Measurements from ENCODE around the gene KIF5B.
"Not testable (repeated sequence)": the region's sequence is repeated elsewhere in the genome, so short reads cannot be mapped to it uniquely, and the experiment has no call there.

Gene KIF5B

DNA sequence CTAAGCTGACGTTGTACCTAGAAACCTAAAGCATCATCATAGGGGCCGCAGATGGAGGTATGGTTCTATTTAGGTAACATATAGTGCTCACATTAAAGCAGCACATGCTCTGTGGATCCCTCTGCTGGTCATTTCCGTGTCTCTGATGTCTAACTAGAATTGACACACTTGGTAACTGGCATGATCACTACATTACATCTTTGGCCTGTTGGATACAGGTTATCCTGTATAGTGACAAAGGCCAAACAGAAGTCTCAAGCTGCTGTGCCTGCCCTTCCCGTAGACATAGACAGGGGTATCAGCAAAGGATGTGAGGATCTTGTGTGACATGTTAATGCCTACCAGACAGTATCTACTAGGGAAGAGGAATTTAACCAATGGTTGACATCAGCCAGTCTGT is 51.2 kb downstream of the KIF5B start:
- DNase-seq = no peak

DNA sequence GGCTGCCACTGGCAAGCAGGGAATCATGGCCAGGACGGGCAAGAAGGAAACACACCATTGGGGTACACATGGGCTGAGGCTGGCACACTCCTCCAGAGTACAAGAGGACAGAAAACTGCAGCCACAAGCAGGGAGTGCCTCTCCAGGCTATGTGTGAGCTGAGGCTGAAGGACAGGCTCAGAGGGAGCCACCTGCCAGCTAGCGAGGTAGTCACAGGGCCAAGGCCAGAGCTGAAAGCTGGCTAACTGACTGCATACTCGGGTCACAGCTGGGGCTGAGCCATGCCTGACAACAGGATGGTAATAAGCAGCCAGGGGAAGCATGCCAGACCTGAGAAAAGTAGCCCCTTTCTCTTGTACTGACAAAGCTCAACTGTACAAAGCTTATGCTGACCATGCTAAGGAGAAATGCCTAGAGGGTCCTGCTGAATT is 52.0 kb downstream of the KIF5B start:
- no peak for DNase-seq

DNA sequence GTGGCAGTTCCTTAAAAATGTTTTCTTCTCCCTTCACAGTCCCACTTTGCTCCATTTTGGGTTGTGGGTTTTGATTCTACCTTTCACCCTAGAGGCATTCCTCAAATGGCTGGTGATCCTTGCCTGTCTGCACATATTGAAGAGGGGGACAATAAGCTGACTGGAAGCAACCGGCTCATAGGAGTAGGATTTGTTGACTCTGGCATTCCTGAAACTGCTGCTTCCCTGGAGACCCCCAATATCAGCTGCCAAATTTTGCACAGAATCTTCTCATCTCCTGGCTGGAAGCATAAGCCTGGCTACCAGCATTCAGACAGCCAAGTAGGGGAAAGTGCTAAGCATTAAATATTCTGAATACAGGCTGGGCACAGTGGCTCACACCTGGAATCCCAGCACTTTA is 53.7 kb downstream of the KIF5B start:
- no peak for DNase-seq

DNA sequence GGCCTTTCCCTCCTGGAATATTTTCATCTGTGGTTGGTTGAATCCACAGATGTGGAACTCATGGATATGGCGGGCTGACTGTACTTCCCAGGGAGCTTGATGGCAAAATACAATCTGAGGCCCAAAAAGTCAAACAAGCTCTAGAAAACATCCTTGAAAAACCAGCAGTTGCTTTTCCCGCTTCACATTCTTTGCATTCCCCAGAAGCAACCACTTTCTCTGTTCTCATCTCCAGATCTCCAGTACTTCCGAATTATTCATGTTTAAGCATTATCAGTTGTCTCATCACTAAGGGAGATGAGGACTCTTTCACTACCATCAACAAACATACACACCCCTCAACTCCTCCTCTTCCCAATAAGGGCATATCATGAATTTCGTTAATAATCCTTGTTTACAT is 55.3 kb downstream of the KIF5B start:
- no peak for DNase-seq

DNA sequence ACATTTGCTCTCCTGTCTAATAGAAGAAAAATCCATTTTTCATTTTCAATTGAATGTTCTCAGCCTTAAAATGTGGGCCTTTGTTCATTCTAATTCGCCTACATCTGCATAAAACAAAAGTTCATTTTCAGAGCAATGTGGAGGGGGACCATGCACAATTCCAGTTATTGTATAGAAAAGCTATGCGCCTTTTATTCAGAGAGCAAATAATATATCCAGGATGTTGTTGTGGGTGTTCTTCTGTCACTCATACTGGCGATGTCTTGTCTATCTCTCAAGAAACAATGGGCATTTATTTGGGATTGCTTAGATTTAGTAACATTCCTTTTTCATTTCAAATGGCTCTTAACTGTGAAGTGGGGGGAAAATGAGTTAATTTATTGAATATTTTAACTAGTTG is 56.4 kb downstream of the KIF5B start:
- no peak for DNase-seq

DNA sequence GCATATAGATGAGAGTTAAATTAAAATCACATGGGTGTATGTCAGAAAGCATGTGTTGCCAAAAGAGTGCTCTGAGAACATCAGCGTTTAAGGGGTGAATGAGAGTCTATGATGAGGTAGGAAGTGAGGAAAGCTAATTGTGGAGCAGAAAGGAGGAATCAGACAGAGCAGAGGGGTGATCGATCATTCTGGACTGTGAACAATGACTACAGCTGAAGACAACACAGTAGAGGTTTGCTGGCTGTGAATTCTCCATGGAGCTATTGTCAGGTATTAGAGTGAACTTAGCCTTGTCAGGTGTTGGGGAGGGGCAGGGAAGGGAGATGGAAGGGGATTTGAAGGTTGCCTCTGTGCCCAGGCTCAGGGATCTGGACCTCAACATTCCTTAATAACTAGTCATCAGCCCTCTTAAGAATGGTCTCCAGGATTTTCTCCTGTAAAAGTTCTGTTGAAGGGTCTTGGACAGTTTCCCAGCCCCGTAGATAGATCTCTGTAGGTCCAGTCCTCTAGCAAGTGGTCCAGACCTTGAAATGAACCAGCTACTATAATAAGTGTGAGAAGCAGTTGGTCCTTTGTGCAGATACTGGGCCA is 57.1 kb downstream of the KIF5B start:
- no peak for DNase-seq

DNA sequence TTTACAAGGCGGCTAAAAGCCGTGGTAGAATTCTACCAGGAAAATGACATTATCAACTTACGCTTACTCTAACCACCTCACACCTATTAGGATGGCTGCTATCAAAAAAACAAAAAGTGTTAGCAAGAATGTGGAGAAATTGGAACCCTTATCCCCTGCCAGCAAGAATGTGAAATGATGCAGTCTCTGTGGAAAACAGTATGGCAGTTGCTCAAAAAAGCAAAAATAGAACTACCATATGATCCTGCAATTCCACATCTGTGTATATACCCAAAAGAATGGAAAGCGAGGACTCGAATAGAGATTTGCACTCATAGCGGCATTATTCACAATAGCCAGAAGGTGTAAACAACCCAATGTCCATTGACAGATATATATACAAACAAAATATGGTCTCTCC is 61.3 kb downstream of the KIF5B start:
- DNase-seq = no peak

DNA sequence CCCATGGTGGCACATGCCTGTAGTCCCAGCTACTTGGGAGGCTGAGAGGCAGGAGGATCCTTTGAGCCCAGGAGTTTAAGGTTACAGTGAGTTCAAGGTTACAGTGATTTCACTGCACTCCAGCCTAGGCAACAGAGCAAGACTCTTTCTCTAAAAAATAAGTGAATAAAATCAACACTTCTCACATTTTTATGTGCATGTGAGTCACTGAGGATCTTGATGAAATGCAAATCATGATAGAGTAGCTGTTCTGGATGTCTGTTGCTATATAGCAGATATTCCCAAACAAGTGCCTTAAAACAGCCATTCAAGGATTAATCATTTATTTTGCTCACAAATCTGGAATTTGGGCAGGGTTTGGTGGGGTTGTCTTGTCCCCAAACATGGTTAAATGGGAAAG is 65.3 kb downstream of the KIF5B start:
- no peak for DNase-seq

DNA sequence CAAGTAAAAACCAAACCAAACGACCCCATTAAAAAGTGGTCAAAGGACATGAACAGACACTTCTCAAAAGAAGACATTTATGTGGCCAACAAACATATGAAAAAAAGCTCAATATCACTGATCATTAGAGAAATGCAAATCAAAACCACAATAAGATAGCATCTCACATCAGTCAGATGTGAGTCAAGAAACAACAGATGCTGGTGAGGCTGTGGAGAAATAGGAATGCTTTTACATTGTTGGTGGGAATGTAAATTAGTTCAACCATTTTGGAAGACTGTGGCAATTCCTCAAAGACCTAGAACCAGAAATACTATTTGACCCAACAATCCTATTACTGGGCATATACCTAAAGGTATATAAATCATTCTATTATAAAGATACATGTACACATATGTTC is 68.4 kb downstream of the KIF5B start:
- DNase-seq = not testable (repeated sequence)

DNA sequence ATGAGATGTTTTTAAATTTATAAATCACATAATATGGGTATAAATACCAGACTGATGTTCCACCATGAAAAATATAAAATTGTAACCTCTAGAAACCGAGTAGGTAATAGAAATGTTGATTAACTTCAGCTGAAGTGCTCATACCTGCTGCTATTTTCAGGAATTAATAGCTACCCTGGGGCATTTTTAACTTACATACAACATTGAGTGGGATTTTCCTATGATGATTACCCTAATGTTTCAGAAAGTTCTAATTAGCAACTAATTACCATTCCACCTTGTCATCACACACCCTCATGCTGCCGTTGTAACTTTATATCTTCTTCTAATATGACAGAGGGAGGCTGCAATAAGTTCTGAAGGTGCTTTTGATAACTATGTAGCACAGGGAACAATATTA is 74.1 kb downstream of the KIF5B start:
- DNase-seq = no peak

DNA sequence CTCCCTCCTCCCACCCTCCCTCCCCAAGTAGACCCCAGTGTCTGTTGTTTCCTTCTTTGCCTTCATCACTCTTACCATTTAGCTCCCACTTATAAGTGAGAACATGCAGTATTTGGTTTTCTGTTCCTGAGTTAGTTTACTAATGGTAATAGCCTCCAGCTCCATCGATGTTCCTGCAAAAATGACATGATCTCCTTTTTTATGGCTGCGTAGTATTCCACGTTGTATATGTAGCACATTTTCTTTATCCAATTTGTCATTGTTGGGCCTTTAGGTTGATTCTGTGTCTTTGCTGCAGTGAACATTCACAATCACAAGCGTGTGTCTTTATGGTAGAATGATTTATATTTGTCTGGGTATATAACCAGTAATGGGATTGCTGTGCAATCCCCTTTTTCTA is 75.8 kb downstream of the KIF5B start:
- DNase-seq = no peak

DNA sequence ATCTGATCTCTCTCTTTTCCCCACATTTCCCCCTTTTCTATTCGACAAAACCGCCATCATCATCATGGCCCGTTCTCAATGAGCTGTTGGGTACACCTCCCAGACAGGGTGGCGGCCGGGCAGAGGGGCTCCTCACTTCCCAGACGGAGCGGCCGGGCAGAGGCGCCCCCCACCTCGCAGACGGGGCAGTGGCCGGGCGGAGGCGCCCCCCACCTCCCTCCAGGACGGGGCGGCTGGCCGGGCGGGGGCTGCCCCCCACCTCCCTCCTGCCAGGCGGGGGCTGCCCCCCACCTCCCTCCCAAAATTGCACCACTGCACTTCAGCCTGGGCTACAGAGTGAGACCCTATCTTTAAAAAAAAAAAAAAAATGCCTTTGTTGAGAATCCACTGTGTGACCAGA is 77.2 kb downstream of the KIF5B start:
- not testable (repeated sequence) for DNase-seq

DNA sequence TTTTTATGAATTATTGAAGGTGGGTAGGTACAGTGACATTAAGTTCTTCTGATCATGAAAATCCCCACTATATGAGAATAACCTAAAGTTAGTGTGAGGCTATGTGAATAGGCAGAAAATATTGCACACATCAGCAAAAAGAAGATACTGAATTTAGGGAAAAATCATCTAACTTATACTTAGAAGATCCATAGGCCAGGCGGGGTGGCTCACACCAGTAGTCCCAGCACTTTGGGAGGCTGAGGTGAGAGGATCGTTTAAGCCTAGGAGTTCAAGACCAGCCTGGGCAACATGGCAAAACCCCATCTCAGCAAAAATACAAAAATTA is 78.1 kb downstream of the KIF5B start:
- no peak for DNase-seq

DNA sequence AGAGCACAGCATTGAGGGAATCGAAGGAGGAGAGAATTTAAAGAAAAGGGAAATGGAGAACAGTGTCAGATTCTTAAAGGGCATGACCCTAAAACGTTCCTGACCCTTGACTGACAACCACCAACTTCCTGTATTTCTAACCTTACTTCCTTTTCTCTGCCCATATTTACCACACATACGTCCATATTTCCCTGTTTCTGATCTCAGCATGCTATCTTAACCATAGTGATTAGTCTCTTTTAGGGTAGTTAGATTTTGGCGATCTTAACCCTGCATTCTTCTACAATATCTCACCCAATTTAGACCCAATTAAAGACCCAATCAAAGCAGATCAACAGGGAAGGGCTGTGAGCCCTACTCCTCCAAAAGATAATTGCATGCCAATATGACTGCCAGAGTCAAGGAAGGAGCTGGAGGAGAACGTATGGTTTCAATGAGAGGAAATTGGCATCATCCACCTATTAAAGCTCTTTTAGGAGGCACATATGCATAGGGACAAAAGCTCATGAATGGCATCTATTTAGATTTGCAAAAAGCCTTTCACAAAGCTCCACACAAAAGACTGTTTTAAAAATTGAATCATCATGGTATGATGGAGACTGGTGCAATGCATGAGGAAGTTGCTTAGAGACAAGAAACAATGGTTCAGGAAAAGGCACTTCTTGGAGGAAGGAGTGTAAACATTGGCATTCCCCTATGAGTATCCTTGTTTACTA is 78.6 kb downstream of the KIF5B start:
- no peak for DNase-seq

DNA sequence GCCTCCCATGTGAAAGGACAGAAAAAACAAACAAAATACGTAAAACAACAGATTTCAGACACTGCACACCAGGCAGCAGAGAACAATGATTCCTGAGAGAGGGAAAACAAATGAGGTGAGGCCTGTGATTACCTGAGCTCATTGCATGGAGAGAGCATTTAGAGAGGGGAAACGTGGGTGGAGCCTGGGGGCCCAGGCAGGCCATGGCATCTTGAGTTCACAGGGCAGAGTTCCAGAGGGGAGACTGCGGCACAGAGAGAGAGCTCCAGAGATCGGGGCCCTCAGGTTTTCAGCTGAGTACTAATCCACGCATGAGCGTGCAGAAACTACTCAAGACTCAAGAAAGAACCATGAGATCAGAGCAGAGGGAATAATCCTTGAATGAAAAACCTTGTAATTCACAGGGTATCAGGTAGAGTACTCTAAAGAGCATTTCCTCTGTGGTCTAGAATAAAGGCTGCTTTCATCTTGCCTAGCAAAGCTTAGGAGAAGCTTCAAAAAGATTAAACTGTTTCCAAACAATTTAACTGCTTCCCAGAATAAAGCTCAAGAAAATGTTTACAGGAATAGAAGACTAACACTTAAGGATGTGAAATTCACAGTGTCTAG is 81.0 kb downstream of the KIF5B start:
- no peak for DNase-seq

DNA sequence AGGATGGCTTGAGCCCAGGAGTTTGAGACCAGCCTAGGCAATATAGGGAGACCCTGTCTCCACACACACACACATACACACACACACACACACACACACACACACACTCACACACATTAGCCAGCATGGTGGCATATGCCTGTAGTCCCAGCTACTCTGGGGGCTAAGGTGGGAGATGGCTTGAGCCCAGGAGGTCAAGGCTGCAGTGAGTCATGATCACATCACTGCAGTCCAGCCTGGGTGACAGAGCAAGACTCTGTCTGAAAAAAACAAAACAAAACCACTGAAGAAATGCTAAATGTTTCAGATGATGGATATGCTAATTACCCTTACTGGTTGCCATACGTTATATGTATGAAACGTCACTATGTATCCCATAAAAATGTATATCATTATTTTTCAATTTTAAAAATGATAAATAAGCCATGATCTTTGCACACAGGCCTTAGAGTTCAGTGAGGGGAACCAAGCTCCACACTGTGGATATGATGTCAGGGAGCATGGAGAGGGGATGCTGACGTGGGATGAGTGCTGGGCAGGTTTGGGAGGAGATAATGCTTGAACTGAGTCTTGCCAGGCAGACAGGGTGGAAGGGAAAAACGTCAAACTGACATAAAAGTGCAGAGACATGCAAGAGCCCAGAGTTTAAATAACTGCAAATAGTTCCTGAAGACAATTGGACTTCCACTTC is 81.6 kb downstream of the KIF5B start:
- no peak for DNase-seq

DNA sequence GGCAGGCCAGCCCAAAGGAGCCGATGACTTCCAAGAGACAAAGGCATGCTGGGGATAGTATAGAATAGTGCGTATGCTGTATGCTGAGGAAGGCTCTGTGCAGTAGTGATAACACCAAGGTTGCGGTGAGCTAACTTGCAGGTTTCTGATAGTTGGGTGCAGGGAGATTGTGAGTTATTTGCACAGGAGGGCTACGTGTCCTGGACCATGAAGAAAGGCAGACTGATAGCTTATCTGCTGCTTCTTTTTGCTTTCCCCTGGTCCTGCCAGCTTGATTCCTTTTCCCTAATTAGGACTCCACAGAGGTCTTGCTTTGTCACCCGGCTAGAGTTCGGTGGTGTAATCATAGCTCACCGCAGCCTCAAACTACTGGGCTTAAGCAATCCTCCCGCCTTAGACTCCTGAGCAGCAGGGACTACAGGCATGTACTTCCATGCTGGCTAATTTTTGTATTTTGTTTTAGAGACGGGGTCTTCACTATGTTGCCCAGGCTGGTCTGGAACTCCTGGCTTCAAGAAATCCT is 83.6 kb downstream of the KIF5B start:
- DNase-seq = no peak

DNA sequence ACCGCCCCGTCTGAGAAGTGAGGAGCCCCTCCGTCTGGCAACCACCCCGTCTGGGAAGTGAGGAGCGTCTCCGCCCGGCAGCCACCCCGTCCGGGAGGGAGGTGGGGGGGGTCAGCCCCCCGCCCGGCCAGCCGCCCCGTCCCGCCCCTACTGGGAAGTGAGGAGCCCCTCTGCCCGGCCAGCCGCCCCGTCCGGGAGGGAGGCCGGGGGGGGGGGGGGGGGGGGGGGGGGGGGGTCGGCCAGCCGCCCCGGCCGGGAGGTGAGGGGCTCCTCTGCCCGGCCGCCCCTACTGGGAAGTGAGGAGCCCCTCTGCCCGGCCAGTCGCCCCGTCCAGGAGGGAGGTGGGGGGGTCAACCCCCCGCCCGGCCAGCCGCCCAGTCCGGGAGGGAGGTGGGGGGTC is 86.4 kb downstream of the KIF5B start:
- not testable (repeated sequence) for DNase-seq

DNA sequence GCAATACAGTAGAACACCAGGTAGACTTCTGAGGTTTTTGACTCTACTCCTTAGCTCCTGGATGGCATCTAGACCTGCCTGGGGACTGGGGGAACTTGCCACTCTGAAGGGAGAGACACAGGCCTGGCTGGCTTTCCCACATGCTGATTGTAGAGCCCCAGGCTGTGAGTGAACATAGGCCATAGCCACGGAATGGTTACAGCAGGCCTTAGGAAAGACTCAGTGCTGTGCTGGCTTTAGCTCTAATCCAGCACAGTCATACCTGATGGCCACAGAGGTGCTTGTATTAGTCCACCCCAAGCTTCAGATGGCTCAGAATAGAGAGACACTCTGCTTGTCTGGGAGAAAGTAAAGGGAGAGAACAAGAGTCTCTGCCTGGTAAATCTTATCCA is 92.6 kb downstream of the KIF5B start:
- no peak for DNase-seq

DNA sequence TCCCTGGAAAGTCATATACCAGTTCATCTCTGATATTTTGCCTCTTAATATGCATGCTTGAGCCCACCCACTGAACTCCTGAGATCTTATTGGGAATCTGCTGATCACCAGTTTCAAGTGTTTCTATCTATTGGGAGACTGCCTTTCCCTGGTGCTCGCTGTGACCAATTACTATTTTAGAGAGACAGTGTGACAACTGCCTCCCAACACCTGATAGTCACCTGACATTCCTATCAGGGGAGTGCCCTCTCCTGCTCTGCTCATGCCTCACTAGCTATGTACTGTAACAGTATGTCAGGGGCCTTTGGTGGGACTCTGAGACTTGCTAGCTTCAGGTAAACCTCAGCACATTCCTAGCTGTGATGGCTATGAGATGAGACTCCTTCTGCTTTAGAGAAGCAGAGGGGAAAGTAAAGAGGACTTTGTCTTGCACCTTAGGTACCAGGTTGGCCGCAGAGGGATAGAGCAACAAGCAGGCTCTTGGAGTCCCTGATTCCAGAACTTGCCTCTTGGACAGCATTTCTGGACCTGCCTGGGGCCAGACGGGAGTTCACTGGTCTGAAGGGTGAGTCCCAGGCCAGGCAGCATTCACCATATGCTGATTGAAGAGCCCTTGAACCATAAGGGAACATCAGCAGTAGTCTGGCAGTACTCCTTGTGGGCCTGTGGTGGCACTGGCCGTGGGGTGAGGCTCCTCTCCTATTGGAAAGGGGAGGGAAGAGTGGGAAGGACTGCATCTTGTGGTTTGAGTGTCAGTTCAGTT is 93.2 kb downstream of the KIF5B start:
- no peak for DNase-seq

DNA sequence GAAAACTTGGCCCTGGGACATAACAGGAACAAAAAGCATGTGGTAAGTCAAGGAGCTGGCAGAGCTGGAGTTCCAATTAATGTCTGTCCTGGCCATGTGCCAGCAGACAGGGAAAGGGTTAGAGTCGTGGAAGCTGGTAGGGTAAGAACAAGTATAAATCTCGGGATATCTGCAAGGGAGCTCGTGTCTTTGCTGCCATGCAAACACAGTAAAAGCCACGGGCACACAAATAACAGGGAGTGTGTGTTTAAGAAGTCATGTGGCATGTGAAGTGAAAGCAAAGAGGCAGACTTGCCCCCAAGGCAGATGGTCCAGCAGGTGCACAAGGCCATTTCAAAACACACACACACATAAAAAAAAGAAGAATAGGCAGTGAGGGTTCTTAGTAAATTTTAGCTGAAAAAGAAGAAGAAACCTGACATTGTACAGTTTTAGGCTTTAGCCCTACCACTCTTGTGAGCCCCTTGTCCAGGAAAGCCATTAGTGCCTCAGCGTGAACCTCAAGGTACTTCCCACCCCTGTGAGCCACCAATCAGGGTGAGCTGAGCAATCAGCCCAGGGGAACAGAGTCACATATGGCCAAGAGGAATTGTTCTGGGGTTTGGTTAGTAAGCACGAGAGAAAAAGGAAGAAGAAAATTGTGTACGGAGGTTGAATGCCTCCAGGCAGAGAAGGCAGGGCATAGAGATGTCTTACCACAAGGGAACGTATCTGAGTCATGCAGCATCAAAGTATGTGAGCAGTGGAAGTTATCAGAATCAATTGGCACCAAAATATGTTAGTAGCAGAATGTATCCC is 94.7 kb downstream of the KIF5B start:
- DNase-seq = peak; percentile 37

DNA sequence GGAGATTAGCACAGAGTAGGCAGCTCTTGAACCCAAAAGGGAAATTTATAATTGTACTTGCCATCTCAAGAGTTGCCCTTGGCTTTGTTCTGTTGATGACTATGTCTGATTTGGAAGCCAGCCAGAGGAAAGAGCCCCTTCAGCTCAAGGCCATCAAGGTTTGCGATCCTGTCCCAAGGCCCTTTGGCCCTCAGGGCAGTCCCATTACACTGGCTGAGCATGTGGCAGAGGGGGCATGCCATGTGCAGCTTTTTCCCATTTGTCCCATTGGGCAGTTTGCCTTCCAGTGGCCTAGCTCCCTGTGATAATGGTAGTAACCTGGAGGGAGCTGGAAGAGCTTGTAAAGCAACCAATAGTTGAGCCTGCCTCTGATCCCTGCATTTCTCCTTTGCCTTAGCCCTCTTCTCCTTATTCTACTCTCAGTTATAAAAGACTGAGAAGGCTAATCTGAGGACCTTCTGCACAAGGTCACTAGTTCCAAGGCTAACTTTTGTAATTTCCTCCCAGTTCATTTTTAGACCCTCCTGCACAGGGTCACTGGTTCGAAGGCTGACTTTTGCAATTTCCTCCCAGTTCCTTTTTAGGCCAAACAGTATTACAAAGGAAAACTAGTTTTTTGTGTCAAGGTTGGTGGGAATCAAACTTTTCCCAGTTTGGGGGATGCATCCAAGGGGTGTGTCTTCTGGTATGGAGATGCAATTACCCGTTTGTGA is 96.6 kb downstream of the KIF5B start:
- no peak for DNase-seq

All from NCI-H524 treated with DMSO at 0.1 percent for 48 hours (cell line).